ENCODE results near the gene NUP133. TPM values are rescaled to one million over a fixed set of nuclear protein-coding genes. Genes with fewer than 3 reads are reported as not detected.

The NUP133 gene
- total RNA-seq, 4 donors from 2014 or later = 15.4 to 40.4 (median 25.5) TPM

DNA sequence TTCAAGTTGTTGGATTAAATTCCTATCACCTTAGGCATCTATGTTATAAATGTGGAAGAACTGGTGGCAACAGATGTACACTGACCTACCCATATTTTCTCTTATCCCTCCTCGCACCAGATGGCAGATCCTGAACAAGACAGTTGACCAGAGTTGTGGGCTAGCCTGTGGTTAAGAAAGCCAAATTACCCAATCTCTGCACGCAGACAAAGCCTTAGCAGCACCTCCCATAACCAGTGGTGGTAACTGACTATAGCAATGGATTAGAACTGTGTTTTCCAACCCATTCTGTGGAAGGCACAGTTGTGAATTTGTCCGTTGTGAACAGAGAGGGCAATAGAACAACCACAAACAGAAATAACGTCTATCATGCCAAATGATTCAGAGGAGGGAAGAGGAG is 29.8 kb upstream of the NUP133 start:
- H3K4me3 ChIP-seq = no peak overlapping the region
- TF ChIP-seq, protein P1, sequence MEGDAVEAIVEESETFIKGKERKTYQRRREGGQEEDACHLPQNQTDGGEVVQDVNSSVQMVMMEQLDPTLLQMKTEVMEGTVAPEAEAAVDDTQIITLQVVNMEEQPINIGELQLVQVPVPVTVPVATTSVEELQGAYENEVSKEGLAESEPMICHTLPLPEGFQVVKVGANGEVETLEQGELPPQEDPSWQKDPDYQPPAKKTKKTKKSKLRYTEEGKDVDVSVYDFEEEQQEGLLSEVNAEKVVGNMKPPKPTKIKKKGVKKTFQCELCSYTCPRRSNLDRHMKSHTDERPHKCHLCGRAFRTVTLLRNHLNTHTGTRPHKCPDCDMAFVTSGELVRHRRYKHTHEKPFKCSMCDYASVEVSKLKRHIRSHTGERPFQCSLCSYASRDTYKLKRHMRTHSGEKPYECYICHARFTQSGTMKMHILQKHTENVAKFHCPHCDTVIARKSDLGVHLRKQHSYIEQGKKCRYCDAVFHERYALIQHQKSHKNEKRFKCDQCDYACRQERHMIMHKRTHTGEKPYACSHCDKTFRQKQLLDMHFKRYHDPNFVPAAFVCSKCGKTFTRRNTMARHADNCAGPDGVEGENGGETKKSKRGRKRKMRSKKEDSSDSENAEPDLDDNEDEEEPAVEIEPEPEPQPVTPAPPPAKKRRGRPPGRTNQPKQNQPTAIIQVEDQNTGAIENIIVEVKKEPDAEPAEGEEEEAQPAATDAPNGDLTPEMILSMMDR (IDR thresholded peaks at IDR 0.05) = no peak
- no peak for TF ChIP-seq POLR2A (IDR thresholded peaks at IDR 0.05)
- H3K36me3 ChIP-seq = peaks cover 0 to 77% (median 0%) of the 10 kb centered on the region in 3 donors
- DNase-seq = no peak
- no peaks in the 10 kb centered on the region for H3K4me1 ChIP-seq
- no peak overlapping the region for H3K27ac ChIP-seq
- no peaks in the 10 kb centered on the region for H3K27me3 ChIP-seq
- no peaks in the 10 kb centered on the region for H3K9me3 ChIP-seq

- no peak for DNase-seq
- no peak overlapping the region for H3K27ac ChIP-seq
- peaks cover 0 to 85% (median 0%) of the 10 kb centered on the region in 3 donors for H3K36me3 ChIP-seq
- H3K4me1 ChIP-seq = no peaks in the 10 kb centered on the region
- TF ChIP-seq, protein P1 (IDR thresholded peaks at IDR 0.05) = no peak
- TF ChIP-seq POLR2A (IDR thresholded peaks at IDR 0.05) = no peak
- H3K4me3 ChIP-seq = no peak overlapping the region
- H3K27me3 ChIP-seq = no peaks in the 10 kb centered on the region
- no peaks in the 10 kb centered on the region for H3K9me3 ChIP-seq
These were observed 28.8 kb upstream of the NUP133 start for GRCh38 chr1:229536982-229537381.

DNA sequence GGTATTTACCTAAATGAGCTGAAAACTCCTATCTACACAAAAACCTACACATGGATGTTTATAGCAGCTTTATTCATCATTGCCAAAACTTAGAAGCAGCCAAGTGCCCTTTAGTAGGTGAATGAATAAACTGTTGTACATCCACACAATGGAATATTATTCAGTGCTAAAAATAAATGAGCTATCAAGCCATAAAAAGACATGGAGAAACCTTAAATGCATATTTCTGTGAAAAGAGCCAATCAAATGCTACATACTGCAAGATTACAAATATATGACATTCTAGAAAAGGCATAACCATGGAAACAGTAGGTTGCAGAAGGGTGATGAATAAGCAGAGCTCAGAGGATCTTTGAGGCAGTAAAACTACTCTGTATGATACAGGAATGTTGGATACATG is 27.1 kb upstream of the NUP133 start:
- H3K9me3 ChIP-seq = no peaks in the 10 kb centered on the region
- H3K36me3 ChIP-seq = peaks cover 0 to 86% (median 0%) of the 10 kb centered on the region in 3 donors

GRCh38 chr1:229531326-229531725 is 23.2 kb upstream of the NUP133 start:
- Histone ChIP-seq H3K27me3 (no peaks in the 10 kb centered on the region), H3K9me3 (no peaks in the 10 kb centered on the region), H3K4me1 (no peaks in the 10 kb centered on the region), H3K36me3 (peaks cover 0 to 81% (median 0%) of the 10 kb centered on the region in 3 donors), H3K4me3 (no peak overlapping the region), H3K27ac (no peak overlapping the region)
- DNase-seq = no peak
- no peak for TF ChIP-seq POLR2A (IDR thresholded peaks at IDR 0.05)
- TF ChIP-seq, protein P1 (IDR thresholded peaks at IDR 0.05) = no peak

More for the DNA sequence above, 27.1 kb upstream of the NUP133 start:
- H3K27ac ChIP-seq = no peak overlapping the region
- DNase-seq = no peak
- TF ChIP-seq, protein P1 (IDR thresholded peaks at IDR 0.05) = no peak
- TF ChIP-seq POLR2A (IDR thresholded peaks at IDR 0.05) = no peak
- H3K4me1 ChIP-seq = no peaks in the 10 kb centered on the region
- H3K4me3 ChIP-seq = no peak overlapping the region
- no peaks in the 10 kb centered on the region for H3K27me3 ChIP-seq

- Histone ChIP-seq H3K27me3 (no peaks in the 10 kb centered on the region), H3K4me3 (no peak overlapping the region), H3K27ac (no peak overlapping the region), H3K4me1 (no peaks in the 10 kb centered on the region), H3K36me3 (peaks cover 0 to 87% (median 0%) of the 10 kb centered on the region in 3 donors), H3K9me3 (no peaks in the 10 kb centered on the region)
- no peak for DNase-seq
- no peak for TF ChIP-seq POLR2A (IDR thresholded peaks at IDR 0.05)
- TF ChIP-seq, protein P1 (IDR thresholded peaks at IDR 0.05) = no peak
These were observed 21.5 kb upstream of the NUP133 start for GRCh38 chr1:229529639-229530038.

DNA sequence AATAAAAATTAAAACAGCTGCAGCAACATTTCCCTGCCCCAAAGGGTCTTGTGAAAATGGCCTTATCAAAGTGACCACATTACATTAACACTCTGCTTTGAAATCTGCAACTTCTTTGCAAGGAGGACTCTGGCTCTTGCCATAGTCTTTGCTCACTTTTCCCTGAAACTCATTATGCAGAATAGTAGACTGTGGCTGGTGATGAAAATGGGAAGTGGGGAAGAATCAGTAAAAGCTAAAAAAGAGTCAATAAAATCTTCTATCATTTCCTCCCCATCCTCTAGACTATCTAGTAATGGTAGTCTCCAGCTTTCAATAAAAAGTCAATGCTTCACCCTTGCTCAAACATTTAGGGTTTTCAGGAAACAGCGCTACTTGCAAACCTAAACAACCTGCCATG is 18.6 kb upstream of the NUP133 start:
- Histone ChIP-seq H3K27ac (no peak overlapping the region), H3K4me3 (no peak overlapping the region), H3K9me3 (no peaks in the 10 kb centered on the region), H3K4me1 (no peaks in the 10 kb centered on the region), H3K27me3 (no peaks in the 10 kb centered on the region), H3K36me3 (peaks cover 0 to 85% (median 0%) of the 10 kb centered on the region in 3 donors)
- no peak for DNase-seq
- TF ChIP-seq, protein P1 (IDR thresholded peaks at IDR 0.05) = no peak
- no peak for TF ChIP-seq POLR2A (IDR thresholded peaks at IDR 0.05)
